DMS79 treated with DMSO at 0.1 percent for 48 hours (cell line): ENCODE measurements around the gene TMTC1.

Experiments used
- DNase-seq: peaks from one replicate; lab custom pipeline; 2025; lab: John Stamatoyannopoulos, UW

TMTC1 gene

GRCh38 chr12:29533815-29534489 lies 249.8 kb downstream of the TMTC1 start:
- DNase-seq: no peak

GRCh38 chr12:29531471-29531870 lies 252.3 kb downstream of the TMTC1 start:
- DNase-seq: no peak

GRCh38 chr12:29530436-29530835 lies 253.3 kb downstream of the TMTC1 start:
- DNase-seq: no peak

GRCh38 chr12:29528161-29528560 lies 255.6 kb downstream of the TMTC1 start:
- DNase-seq: no peak

GRCh38 chr12:29521951-29522350 lies 261.8 kb downstream of the TMTC1 start:
- DNase-seq: no peak

GRCh38 chr12:29519585-29520182 lies 264.1 kb downstream of the TMTC1 start:
- peak; percentile 9 for DNase-seq

- DNase-seq: no peak
Measured at GRCh38 chr12:29518407-29518806, 265.3 kb downstream of the TMTC1 start.

- DNase-seq: no peak
Measured at GRCh38 chr12:29517264-29517663, 266.5 kb downstream of the TMTC1 start.

- DNase-seq: no peak
Measured at GRCh38 chr12:29516431-29516875, 267.3 kb downstream of the TMTC1 start.

- DNase-seq: no peak
Measured at GRCh38 chr12:29510591-29511185, 273.1 kb downstream of the TMTC1 start.

GRCh38 chr12:29509503-29509902 lies 274.2 kb downstream of the TMTC1 start:
- no peak for DNase-seq

- DNase-seq: no peak
Measured at GRCh38 chr12:29508949-29509348, 274.8 kb downstream of the TMTC1 start.

- DNase-seq: no peak
Measured at GRCh38 chr12:29505122-29505521, 278.6 kb downstream of the TMTC1 start.

- no peak for DNase-seq
Measured at GRCh38 chr12:29503283-29503682, 280.5 kb downstream of the TMTC1 start.

- no peak for DNase-seq
Measured at GRCh38 chr12:29499235-29499634, 284.5 kb downstream of the TMTC1 start.

GRCh38 chr12:29497588-29497987 lies 286.2 kb downstream of the TMTC1 start, which contains the start of gene OVCH1:
Gene OVCH1 (minus strand): TSS chr12:29497686. CDS start chr12:29497686, 0 bp downstream.
- DNase-seq: no peak

- DNase-seq: no peak
Measured at GRCh38 chr12:29492891-29493290, 290.9 kb downstream of the TMTC1 start.

GRCh38 chr12:29486972-29487371 lies 296.8 kb downstream of the TMTC1 start:
- DNase-seq: no peak

- DNase-seq: no peak
Measured at GRCh38 chr12:29463198-29463597, 320.5 kb downstream of the TMTC1 start.

GRCh38 chr12:29460082-29460481 lies 323.7 kb downstream of the TMTC1 start:
- DNase-seq: no peak

GRCh38 chr12:29455087-29455486 lies 328.7 kb downstream of the TMTC1 start:
- DNase-seq: no peak

- DNase-seq: no peak
Measured at GRCh38 chr12:29451888-29452287, 331.9 kb downstream of the TMTC1 start.
